Measurements from ENCODE around the gene PLSCR2. TPM values are rescaled to one million over a fixed set of nuclear protein-coding genes. Genes with fewer than 3 reads are reported as not detected.
"Not testable (repeated sequence)": the region's sequence is repeated elsewhere in the genome, so short reads cannot be mapped to it uniquely, and the experiment has no call there.

PLSCR2 gene
- total RNA-seq, 8 experiments from 2014 or later: not detected

- no peak for ATAC-seq (replicated peaks in 6 of 8)
- in situ Hi-C loops (cut with MboI; ENCODE audit: low pct_unique_long_range_greater_than_20kb in 2 of 9, low sequenced_read_pairs in 9 of 9, unreplicated experiment in 9 of 9): no loop called here
- no peak overlapping the region for H3K4me3 ChIP-seq
- no peaks in the 10 kb centered on the region for H3K4me1 ChIP-seq (replicated peaks in 1 of 2)
- H3K27ac ChIP-seq: no peak overlapping the region
Measured at GRCh38 chr3:146431240-146431639, 38.1 kb downstream of the PLSCR2 start.

- H3K27ac ChIP-seq: no peak overlapping the region
- H3K4me1 ChIP-seq (replicated peaks in 1 of 2): no peaks in the 10 kb centered on the region
- in situ Hi-C loops (cut with MboI; ENCODE audit: low pct_unique_long_range_greater_than_20kb in 2 of 9, low sequenced_read_pairs in 9 of 9, unreplicated experiment in 9 of 9): no loop called here
- WGBS, 10 experiments: 0 to 100% (median 55%) methylated on average over 1 of the region's 1 CpG; no CpG with 5 or more reads in 4 of the 10 experiments
- no peak overlapping the region for H3K4me3 ChIP-seq
- ATAC-seq (replicated peaks in 6 of 8): no peak
Measured at GRCh38 chr3:146425341-146425740, 44.0 kb downstream of the PLSCR2 start.

- in situ Hi-C loops (cut with MboI; ENCODE audit: low pct_unique_long_range_greater_than_20kb in 2 of 9, low sequenced_read_pairs in 9 of 9, unreplicated experiment in 9 of 9): no loop called here
- Histone ChIP-seq H3K4me3 (no peak overlapping the region), H3K27ac (no peak overlapping the region), H3K4me1 (replicated peaks in 1 of 2) (no peaks in the 10 kb centered on the region)
- 36 to 100% (median 76%) methylated on average over 1 to 5 of the region's 5 CpGs for WGBS, 10 experiments
- ATAC-seq (replicated peaks in 6 of 8): peak in 1 of 8 experiments; percentile 57
Measured at GRCh38 chr3:146421819-146422759, 47.3 kb downstream of the PLSCR2 start.

- no peak for ATAC-seq (replicated peaks in 6 of 8)
- in situ Hi-C loops (cut with MboI; ENCODE audit: low pct_unique_long_range_greater_than_20kb in 2 of 9, low sequenced_read_pairs in 9 of 9, unreplicated experiment in 9 of 9): no loop called here
- Histone ChIP-seq H3K27ac (no peak overlapping the region), H3K4me1 (replicated peaks in 1 of 2) (no peaks in the 10 kb centered on the region), H3K4me3 (no peak overlapping the region)
- 0 to 100% (median 60%) methylated on average over 1 to 2 of the region's 2 CpGs; no CpG with 5 or more reads in 1 of the 10 experiments for WGBS, 10 experiments
Measured at GRCh38 chr3:146416366-146416765, 53.0 kb downstream of the PLSCR2 start.

- Histone ChIP-seq H3K4me3 (no peak overlapping the region), H3K27ac (no peak overlapping the region), H3K4me1 (replicated peaks in 1 of 2) (no peaks in the 10 kb centered on the region)
- peak in 2 of 8 experiments; percentile 32 to 47 for ATAC-seq (replicated peaks in 6 of 8)
- in situ Hi-C loops (cut with MboI; ENCODE audit: low pct_unique_long_range_greater_than_20kb in 2 of 9, low sequenced_read_pairs in 9 of 9, unreplicated experiment in 9 of 9): no loop called here
- 0 to 86% (median 60%) methylated on average over 1 of the region's 1 CpG; no CpG with 5 or more reads in 5 of the 10 experiments for WGBS, 10 experiments
Measured at GRCh38 chr3:146414010-146414409, 55.4 kb downstream of the PLSCR2 start.

GRCh38 chr3:146412711-146413110, 56.6 kb downstream of the PLSCR2 start:
- H3K4me1 ChIP-seq (replicated peaks in 1 of 2); in situ Hi-C loops (cut with MboI; ENCODE audit: low pct_unique_long_range_greater_than_20kb in 2 of 9, low sequenced_read_pairs in 9 of 9, unreplicated experiment in 9 of 9); ATAC-seq (replicated peaks in 6 of 8); H3K4me3 ChIP-seq; H3K27ac ChIP-seq: not testable (repeated sequence)
- WGBS, 10 experiments: 18 to 100% (median 92%) methylated on average over 2 to 5 of the region's 5 CpGs; no CpG with 5 or more reads in 1 of the 10 experiments

GRCh38 chr3:146407956-146408355, 61.4 kb downstream of the PLSCR2 start:
- in situ Hi-C loops (cut with MboI; ENCODE audit: low pct_unique_long_range_greater_than_20kb in 2 of 9, low sequenced_read_pairs in 9 of 9, unreplicated experiment in 9 of 9): no loop called here
- 42 to 100% (median 80%) methylated on average over 1 to 5 of the region's 7 CpGs; no CpG with 5 or more reads in 3 of the 10 experiments for WGBS, 10 experiments
- no peak overlapping the region for H3K4me3 ChIP-seq
- H3K4me1 ChIP-seq (replicated peaks in 1 of 2): no peaks in the 10 kb centered on the region
- H3K27ac ChIP-seq: no peak overlapping the region
- no peak for ATAC-seq (replicated peaks in 6 of 8)

- H3K27ac ChIP-seq: no peak overlapping the region
- H3K4me1 ChIP-seq (replicated peaks in 1 of 2): no peaks in the 10 kb centered on the region
- in situ Hi-C loops (cut with MboI; ENCODE audit: low pct_unique_long_range_greater_than_20kb in 2 of 9, low sequenced_read_pairs in 9 of 9, unreplicated experiment in 9 of 9): no loop called here
- no peak overlapping the region for H3K4me3 ChIP-seq
- ATAC-seq (replicated peaks in 6 of 8): no peak
Measured at GRCh38 chr3:146404436-146404835, 64.9 kb downstream of the PLSCR2 start.

- ATAC-seq (replicated peaks in 6 of 8): no peak
- Histone ChIP-seq H3K27ac (no peak overlapping the region), H3K4me1 (replicated peaks in 1 of 2) (no peaks in the 10 kb centered on the region), H3K4me3 (no peak overlapping the region)
- in situ Hi-C loops (cut with MboI; ENCODE audit: low pct_unique_long_range_greater_than_20kb in 2 of 9, low sequenced_read_pairs in 9 of 9, unreplicated experiment in 9 of 9): no loop called here
- 66 to 100% (median 82%) methylated on average over 2 to 3 of the region's 3 CpGs; no CpG with 5 or more reads in 2 of the 10 experiments for WGBS, 10 experiments
Measured at GRCh38 chr3:146403792-146404191, 65.6 kb downstream of the PLSCR2 start.

GRCh38 chr3:146396792-146397191, 72.6 kb downstream of the PLSCR2 start:
- in situ Hi-C loops (cut with MboI; ENCODE audit: low pct_unique_long_range_greater_than_20kb in 2 of 9, low sequenced_read_pairs in 9 of 9, unreplicated experiment in 9 of 9): no loop called here
- 72 to 92% (median 85%) methylated on average over 1 to 4 of the region's 4 CpGs for WGBS, 10 experiments
- Histone ChIP-seq H3K27ac (no peak overlapping the region), H3K4me1 (replicated peaks in 1 of 2) (no peaks in the 10 kb centered on the region), H3K4me3 (no peak overlapping the region)
- ATAC-seq (replicated peaks in 6 of 8): no peak

- ATAC-seq (replicated peaks in 6 of 8): no peak
- Histone ChIP-seq H3K27ac (no peak overlapping the region), H3K4me1 (replicated peaks in 1 of 2) (peaks cover 0 to 4% of the 10 kb centered on the region in 2 donors), H3K4me3 (no peak overlapping the region)
- WGBS, 10 experiments: 65 to 100% (median 94%) methylated on average over 2 of the region's 2 CpGs
- in situ Hi-C loops (cut with MboI; ENCODE audit: low pct_unique_long_range_greater_than_20kb in 2 of 9, low sequenced_read_pairs in 9 of 9, unreplicated experiment in 9 of 9): no loop called here
Measured at GRCh38 chr3:146395164-146395563, 74.2 kb downstream of the PLSCR2 start.

GRCh38 chr3:146390957-146391356, 78.4 kb downstream of the PLSCR2 start:
- in situ Hi-C loops (cut with MboI; ENCODE audit: low pct_unique_long_range_greater_than_20kb in 2 of 9, low sequenced_read_pairs in 9 of 9, unreplicated experiment in 9 of 9): no loop called here
- H3K4me3 ChIP-seq: no peak overlapping the region
- no peak overlapping the region for H3K27ac ChIP-seq
- H3K4me1 ChIP-seq (replicated peaks in 1 of 2): peaks cover 0 to 4% of the 10 kb centered on the region in 2 donors
- ATAC-seq (replicated peaks in 6 of 8): peak in 6 of 8 experiments; percentile 41 to 87 (median 74)

- 29 to 71% (median 41%) methylated on average over 2 of the region's 2 CpGs; no CpG with 5 or more reads in 2 of the 10 experiments for WGBS, 10 experiments
- no peak for ATAC-seq (replicated peaks in 6 of 8)
- Histone ChIP-seq H3K27ac (no peak overlapping the region), H3K4me3 (no peak overlapping the region), H3K4me1 (replicated peaks in 1 of 2) (peaks cover 0 to 4% of the 10 kb centered on the region in 2 donors)
- in situ Hi-C loops (cut with MboI; ENCODE audit: low pct_unique_long_range_greater_than_20kb in 2 of 9, low sequenced_read_pairs in 9 of 9, unreplicated experiment in 9 of 9): no loop called here
Measured at GRCh38 chr3:146390006-146390772, 79.2 kb downstream of the PLSCR2 start.

All from motor neuron (in vitro differentiated cells).